GM12865 (cell line): ENCODE data around the gene RTN4RL1.

Source experiments
- DNase-seq: peaks from one replicate; pipeline ENCODE4 v3.0.0; 2010; ENCODE audit warnings: low read depth
- H3K4me3 ChIP-seq: 2 replicates; pipeline ENCODE4 v1.5.1; 2011; ENCODE audit warnings: mild to moderate bottlenecking, low read depth, low read length, control low read depth
- CTCF ChIP-seq: IDR thresholded peaks from 2 replicates; pipeline ENCODE4 v1.5.1; 2011; ENCODE audit warnings: low read length, control low read depth, low read depth, inconsistent platforms; ENCODE audit not compliant: insufficient read depth; ENCODE audit errors: missing control alignments

RTN4RL1 gene

DNA sequence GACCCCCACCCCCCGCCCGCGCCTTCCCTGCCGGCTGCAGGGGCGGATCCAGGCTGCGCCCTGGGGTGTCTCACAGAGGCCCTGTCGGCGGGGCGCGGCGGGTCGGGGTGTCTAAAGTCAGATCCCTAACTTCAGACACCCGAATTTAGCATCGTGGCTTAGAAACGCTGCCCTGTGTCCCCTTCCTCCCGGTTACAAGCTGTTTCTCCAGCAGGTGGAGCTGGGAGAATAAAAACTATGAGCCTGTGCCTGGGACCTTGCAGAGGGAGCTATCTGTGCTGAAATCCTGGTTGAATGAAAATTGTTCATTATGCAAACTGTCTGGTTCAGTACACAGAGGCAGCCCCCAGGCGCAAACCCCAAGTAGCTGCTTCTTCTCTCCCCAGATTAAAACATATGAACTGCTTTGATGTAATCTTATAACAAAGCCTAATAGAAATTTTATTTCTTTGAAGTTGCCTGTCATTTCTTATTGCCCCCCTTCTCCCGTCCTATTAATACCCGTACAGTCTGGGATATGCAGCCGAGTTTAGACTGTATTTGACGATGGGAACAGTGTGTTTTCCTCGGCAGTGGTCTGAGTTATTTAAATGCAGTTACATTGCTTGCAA, 116.3 kb downstream of the RTN4RL1 start:
- peak; percentile 38 for TF ChIP-seq CTCF
- H3K4me3 ChIP-seq, result no peak overlapping the region; the same call in none of the 2 replicates
- DNase-seq, result peak; percentile 66

GRCh38 chr17:1907909-1908698, 117.0 kb downstream of the RTN4RL1 start:
- peak; percentile 29 for DNase-seq

DNA sequence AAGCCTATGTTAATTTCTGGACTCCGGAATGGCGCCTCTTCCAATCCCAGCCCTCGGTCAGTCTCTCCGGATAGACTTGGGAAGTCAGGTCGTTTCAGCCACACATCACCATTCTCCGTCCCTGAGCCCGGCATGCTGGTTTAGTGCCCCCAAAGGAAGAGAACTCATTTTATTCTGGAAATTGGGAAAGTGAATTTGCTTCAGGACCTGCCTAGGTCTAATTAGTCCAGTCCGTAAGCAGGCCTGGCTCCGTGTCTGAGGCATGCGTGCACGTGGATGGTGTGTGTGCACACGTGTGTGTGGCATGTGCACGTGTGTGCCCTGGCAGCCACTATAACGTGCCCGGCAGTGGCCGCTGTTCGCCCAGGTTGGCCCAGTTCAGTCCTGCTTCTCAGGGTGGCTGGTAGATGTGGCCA, 117.9 kb downstream of the RTN4RL1 start:
- DNase-seq, result no peak
- no peak for TF ChIP-seq CTCF
- H3K4me3 ChIP-seq, result no peak overlapping the region

More at GRCh38 chr17:1907909-1908698, 117.0 kb downstream of the RTN4RL1 start:
- TF ChIP-seq CTCF, result no peak
- no peak overlapping the region; the same call in none of the 2 replicates for H3K4me3 ChIP-seq

DNA sequence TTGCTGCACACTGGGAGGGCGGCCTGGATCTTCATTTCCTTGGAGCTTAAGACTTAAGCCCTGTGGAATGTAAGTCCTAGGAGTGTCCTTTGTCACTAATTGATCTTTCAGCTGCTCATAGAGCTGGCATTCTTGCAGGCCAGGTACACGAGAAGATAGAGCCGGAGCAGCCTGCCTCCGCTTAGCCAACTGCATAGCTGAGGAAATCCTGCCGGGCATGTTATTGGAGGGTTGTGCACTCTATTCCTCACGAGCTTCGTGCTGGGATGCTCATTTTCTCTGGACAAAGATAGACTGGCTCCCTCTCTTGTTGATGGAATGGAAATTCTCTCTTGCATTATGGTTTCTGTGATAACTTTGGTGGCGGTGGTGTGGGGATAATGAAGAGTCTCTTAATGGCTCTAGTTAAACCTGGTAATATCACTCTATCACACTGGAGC, 118.5 kb downstream of the RTN4RL1 start:
- TF ChIP-seq CTCF, result no peak
- no peak for DNase-seq

DNA sequence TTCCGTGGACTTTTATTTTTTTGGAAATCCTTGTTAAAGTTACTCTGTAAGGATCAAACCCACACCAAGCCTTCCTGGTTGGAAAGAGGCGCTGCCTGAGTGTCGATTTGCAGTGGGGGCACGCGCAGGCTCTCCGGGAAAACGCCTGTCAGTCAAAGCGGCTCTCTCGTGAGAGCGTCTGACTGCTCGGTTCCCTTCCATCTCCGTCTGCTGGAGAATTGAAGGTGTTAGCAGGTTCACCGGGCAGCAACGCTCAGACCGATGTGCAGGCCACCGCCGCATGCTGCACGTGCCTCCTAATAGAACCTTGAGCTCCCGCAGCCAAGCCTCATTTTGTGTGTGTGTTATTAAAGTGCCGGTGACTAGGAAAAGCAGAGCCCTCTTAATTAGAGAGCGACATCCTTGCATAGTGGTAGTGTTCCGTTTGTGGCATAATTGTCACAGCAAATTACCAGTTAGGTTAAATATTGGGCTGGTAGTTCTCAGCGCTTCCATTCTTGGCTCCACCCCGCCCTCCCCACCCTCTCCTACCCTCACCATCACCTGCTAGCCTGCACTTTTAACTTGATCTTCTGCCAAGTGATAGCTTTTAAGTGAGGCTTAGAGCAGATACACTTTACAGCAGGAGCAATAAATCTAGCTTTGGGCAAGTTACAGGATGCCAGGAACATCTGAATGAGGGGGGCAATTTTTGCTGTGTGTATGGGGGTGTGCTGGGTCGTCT, 119.8 kb downstream of the RTN4RL1 start:
- TF ChIP-seq CTCF, result no peak
- no peak for DNase-seq
- H3K4me3 ChIP-seq, result no peak overlapping the region

More for the DNA sequence above, 118.5 kb downstream of the RTN4RL1 start:
- H3K4me3 ChIP-seq, result no peak overlapping the region

GRCh38 chr17:1904273-1905182, 120.6 kb downstream of the RTN4RL1 start:
- peak; percentile 46 for DNase-seq
- no peak overlapping the region for H3K4me3 ChIP-seq

More at GRCh38 chr17:1904273-1905182, 120.6 kb downstream of the RTN4RL1 start:
- TF ChIP-seq CTCF, result no peak
